B cell (primary cell): ENCODE results near the gene CDC42SE1. TPM values are rescaled to one million over a fixed set of nuclear protein-coding genes. Genes with fewer than 3 reads are reported as not detected.

ENCODE experiments used
- ATAC-seq: fragments of 200-7000 bp; cut with Tn5 transposase; one replicate; pipeline ENCODE4 v1.10.0; 2021; ENCODE audit warnings: low read depth, mild to moderate bottlenecking, moderate number of reproducible peaks, moderate library complexity
- CTCF ChIA-PET: fragments of 350-600 bp; sonication (Branson Sonifier 250); formaldehyde crosslinking; loops from one replicate; lab custom pipeline; 2021; ENCODE audit warnings: antibody characterized with exemption, inconsistent platforms; lab: Charles Lee
- POLR2A ChIA-PET: fragments of 350-600 bp; sonication (Branson Sonifier 250); formaldehyde crosslinking; loops from one replicate; lab custom pipeline; 2021; ENCODE audit warnings: antibody characterized with exemption; lab: Charles Lee
- DNase-seq: peaks from one replicate; pipeline ENCODE4 v3.0.0; 2013
- H2AFZ ChIP-seq: 2 replicates; pipeline ENCODE4 v1.6.1; 2012; ENCODE audit warnings: mild to moderate bottlenecking, low read depth, low read length; ENCODE audit not compliant: insufficient read depth, poor library complexity, severe bottlenecking
- H3K27ac ChIP-seq, 2 donors: 1 replicate in 1 of 2; 2 replicates in 1 of 2; pipeline ENCODE4 v1.5.1; 2012 to 2013; ENCODE audit warnings: low read length in 2 of 2, mild to moderate bottlenecking in 2 of 2, moderate library complexity in 1 of 2
- H3K27me3 ChIP-seq, 4 experiments: fragments of 200-600 bp in 1 of 4; sonication (generic) in 1 of 4; replicated peaks in 1 of 4; 1 replicate in 2 of 4; 2 replicates in 2 of 4; pipeline versions ENCODE4 v1.6.1 to v1.7.0; 2013 to 2016; ENCODE audit warnings: low read length in 3 of 4, mild to moderate bottlenecking in 2 of 4, mixed read lengths in 1 of 4, moderate library complexity in 1 of 4; ENCODE audit not compliant: insufficient read depth in 4 of 4, control insufficient read depth in 3 of 4; ENCODE audit errors: control extremely low read depth in 1 of 4
- H3K36me3 ChIP-seq, 2 experiments: replicated peaks in 1 of 2; 1 replicate in 1 of 2; 2 replicates in 1 of 2; pipeline versions ENCODE4 v1.6.1 to v1.7.1; 2013; ENCODE audit warnings: low read length in 1 of 2; ENCODE audit not compliant: insufficient read depth in 2 of 2, control insufficient read depth in 1 of 2; ENCODE audit errors: control extremely low read depth in 1 of 2, extremely low read depth in 1 of 2
- H3K4me1 ChIP-seq, 2 donors: fragments of 200-600 bp in 1 of 2; sonication (generic) in 1 of 2; 1 replicate in 1 of 2; 2 replicates in 1 of 2; pipeline versions ENCODE4 v1.5.1 to v1.6.1; 2013 to 2017; ENCODE audit warnings: low read length in 2 of 2; ENCODE audit not compliant: control insufficient read depth in 2 of 2, insufficient read depth in 2 of 2
- H3K4me2 ChIP-seq: replicated peaks from 2 replicates; pipeline ENCODE3; 2012; ENCODE audit warnings: mild to moderate bottlenecking, low read depth, low read length; ENCODE audit not compliant: poor library complexity, severe bottlenecking
- H3K4me3 ChIP-seq, 5 experiments: fragments of 200-600 bp in 1 of 5; sonication (generic) in 1 of 5; 1 replicate in 3 of 5; 2 replicates in 2 of 5; pipeline versions ENCODE4 v1.5.1 to v1.7.0; 2011 to 2016; ENCODE audit warnings: low read length in 4 of 5, mild to moderate bottlenecking in 4 of 5, low read depth in 2 of 5, control low read depth in 1 of 5, moderate library complexity in 1 of 5; ENCODE audit not compliant: insufficient read depth in 1 of 5; ENCODE audit errors: control extremely low read depth in 1 of 5, extremely low read depth in 1 of 5
- H3K79me2 ChIP-seq: fragments of 200-600 bp; sonication (generic); one replicate; pipeline ENCODE4 v1.6.0; 2016; ENCODE audit warnings: low read length; ENCODE audit not compliant: control insufficient read depth, insufficient read depth
- H3K9ac ChIP-seq: fragments of 200-600 bp; sonication (generic); 2 replicates; pipeline ENCODE4 v1.6.1; 2017; ENCODE audit warnings: mild to moderate bottlenecking, low read length, moderate library complexity
- H3K9me3 ChIP-seq, 3 donors: one replicate each; pipeline versions ENCODE4 v1.6.1 to v1.7.1; 2013; ENCODE audit warnings: low read length in 2 of 3; ENCODE audit not compliant: control insufficient read depth in 2 of 3, insufficient read depth in 1 of 3; ENCODE audit errors: control extremely low read depth in 1 of 3
- H4K20me1 ChIP-seq: 2 replicates; pipeline ENCODE4 v1.6.0; 2012; ENCODE audit warnings: mild to moderate bottlenecking, low read length; ENCODE audit not compliant: insufficient read depth, control insufficient read depth, poor library complexity, severe bottlenecking
- H3K27ac Mint-ChIP-seq: one replicate; pipeline ENCODE4 v1.8.0; 2021; ENCODE audit warnings: mixed read lengths
- H3K27me3 Mint-ChIP-seq: one replicate; pipeline ENCODE4 v1.8.0; 2021; ENCODE audit warnings: mixed read lengths
- H3K4me1 Mint-ChIP-seq: one replicate; pipeline ENCODE4 v1.8.0; 2021; ENCODE audit warnings: mixed read lengths
- H3K4me3 Mint-ChIP-seq: one replicate; pipeline ENCODE4 v1.8.0; 2021; ENCODE audit warnings: mixed read lengths
- H3K9me3 Mint-ChIP-seq: one replicate; pipeline ENCODE4 v1.8.0; 2022; ENCODE audit warnings: mixed read lengths; ENCODE audit not compliant: insufficient read depth
- EZH2 ChIP-seq: IDR thresholded peaks from 2 replicates; pipeline ENCODE4 v1.6.1; 2012; ENCODE audit warnings: borderline replicate concordance, low read depth, mild to moderate bottlenecking, moderate library complexity, low read length; ENCODE audit not compliant: insufficient read depth, poor library complexity, severe bottlenecking
- WGBS: methylation state at CpG from one replicate; pipeline ENCODE4 v1.1.5; 2013; ENCODE audit warnings: missing lambda C conversion rate; ENCODE audit not compliant: insufficient coverage; 5-methylcytosine and 5-hydroxymethylcytosine counted together
- intact Hi-C: fragments of 100-400 bp; cut with micrococcal nuclease; formaldehyde crosslinking; loops from one replicate; pipeline ENCODE4 v1.10.0; 2022
- polyA plus RNA-seq: library from polyadenylated mRNA; depleted of rRNA; stranded (reverse); fragments of >200 nt; gene quantifications from 2 replicates; pipeline ENCODE4 v1.2.3, GENCODE V29; 2012
- total RNA-seq, 2 donors: library from RNA; stranded (reverse); fragments of 120-200 nt in 1 of 2; gene quantifications; 1 replicate in 1 of 2; 2 replicates in 1 of 2; pipeline versions ENCODE4 v1.2.3 to v1.2.4, GENCODE V29; 2013 to 2022
- TF ChIP-seq, protein P1 (sequence below): fragments of 200-600 bp; IDR thresholded peaks from one replicate; pipeline ENCODE4 v1.8.0; 2022; ENCODE audit warnings: antibody characterized with exemption, mild to moderate bottlenecking

The CDC42SE1 gene
- total and polyA plus RNA-seq, 2 donors (not counting 1 experiment from before 2014, with no cell fraction given) = 238 to 366 TPM

DNA sequence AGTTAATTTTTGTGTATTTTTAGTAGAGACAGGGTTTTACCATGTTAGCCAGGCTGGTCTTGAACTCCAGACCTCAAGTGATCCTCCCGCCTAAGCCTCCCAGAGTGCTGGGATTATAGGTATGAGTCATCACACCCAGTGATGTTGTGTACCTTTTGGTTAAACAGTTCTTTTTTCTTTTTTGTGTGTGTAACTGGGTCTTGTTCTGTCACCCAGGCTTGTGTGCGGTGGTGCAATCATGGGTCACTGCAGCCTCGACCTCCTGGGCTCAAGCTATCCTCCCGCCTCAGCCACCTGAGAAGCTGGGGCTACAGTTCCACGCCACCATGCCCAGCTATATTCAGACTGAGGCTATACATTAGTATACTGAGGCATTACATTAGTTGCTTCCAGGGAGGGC, 48.9 kb upstream of the CDC42SE1 start:
- Mint-ChIP-seq H3K27me3 (no peaks in the 10 kb centered on the region), H3K4me1 (no peaks in the 10 kb centered on the region), H3K9me3 (no peaks in the 10 kb centered on the region), H3K4me3 (no peak overlapping the region), H3K27ac (no peak overlapping the region)
- TF ChIP-seq, protein P1, sequence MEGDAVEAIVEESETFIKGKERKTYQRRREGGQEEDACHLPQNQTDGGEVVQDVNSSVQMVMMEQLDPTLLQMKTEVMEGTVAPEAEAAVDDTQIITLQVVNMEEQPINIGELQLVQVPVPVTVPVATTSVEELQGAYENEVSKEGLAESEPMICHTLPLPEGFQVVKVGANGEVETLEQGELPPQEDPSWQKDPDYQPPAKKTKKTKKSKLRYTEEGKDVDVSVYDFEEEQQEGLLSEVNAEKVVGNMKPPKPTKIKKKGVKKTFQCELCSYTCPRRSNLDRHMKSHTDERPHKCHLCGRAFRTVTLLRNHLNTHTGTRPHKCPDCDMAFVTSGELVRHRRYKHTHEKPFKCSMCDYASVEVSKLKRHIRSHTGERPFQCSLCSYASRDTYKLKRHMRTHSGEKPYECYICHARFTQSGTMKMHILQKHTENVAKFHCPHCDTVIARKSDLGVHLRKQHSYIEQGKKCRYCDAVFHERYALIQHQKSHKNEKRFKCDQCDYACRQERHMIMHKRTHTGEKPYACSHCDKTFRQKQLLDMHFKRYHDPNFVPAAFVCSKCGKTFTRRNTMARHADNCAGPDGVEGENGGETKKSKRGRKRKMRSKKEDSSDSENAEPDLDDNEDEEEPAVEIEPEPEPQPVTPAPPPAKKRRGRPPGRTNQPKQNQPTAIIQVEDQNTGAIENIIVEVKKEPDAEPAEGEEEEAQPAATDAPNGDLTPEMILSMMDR = no peak
- TF ChIP-seq EZH2 = no peak
- intact Hi-C loops = no loop called here
- ChIA-PET CTCF (interaction anchor here (0.6 to 1.6 kb wide), 2 partner anchors 84 to 144 kb away, joined by 3 to 4 read pairs; no protein-coding TSS in a partner anchor), POLR2A (no interaction called here)
- H3K4me2 ChIP-seq = no peak overlapping the region
- H3K79me2 ChIP-seq = no peaks in the 10 kb centered on the region
- H3K9me3 ChIP-seq = no peaks in the 10 kb centered on the region
- H3K4me3 ChIP-seq = no peak overlapping the region
- no peaks in the 10 kb centered on the region for H3K4me1 ChIP-seq
- 100% methylated on average over 1 of the region's 5 CpGs for WGBS
- no peaks in the 10 kb centered on the region for H3K27me3 ChIP-seq
- H3K36me3 ChIP-seq = peaks cover 0 to 18% of the 10 kb centered on the region in 2 experiments
- no peak overlapping the region for H3K9ac ChIP-seq
- no peak overlapping the region for H2AFZ ChIP-seq
- DNase-seq (no peak), ATAC-seq (no peak)
- no peaks in the 10 kb centered on the region for H4K20me1 ChIP-seq
- no peak overlapping the region for H3K27ac ChIP-seq

GRCh38 chr1:151106894-151107293, 47.5 kb upstream of the CDC42SE1 start:
- no peaks in the 10 kb centered on the region for H3K27me3 ChIP-seq
- no peak overlapping the region for H3K4me2 ChIP-seq
- H3K9ac ChIP-seq = no peak overlapping the region
- DNase-seq (no peak), ATAC-seq (no peak)
- no peak overlapping the region for H3K4me3 ChIP-seq
- no peaks in the 10 kb centered on the region for H3K79me2 ChIP-seq
- Mint-ChIP-seq H3K4me1 (no peaks in the 10 kb centered on the region), H3K9me3 (no peaks in the 10 kb centered on the region), H3K27ac (no peak overlapping the region), H3K4me3 (no peak overlapping the region), H3K27me3 (no peaks in the 10 kb centered on the region)
- intact Hi-C loops = no loop called here
- H3K36me3 ChIP-seq = peaks cover 0 to 18% of the 10 kb centered on the region in 2 experiments
- no peak overlapping the region for H3K27ac ChIP-seq
- H4K20me1 ChIP-seq = no peaks in the 10 kb centered on the region
- no peaks in the 10 kb centered on the region for H3K9me3 ChIP-seq
- no peaks in the 10 kb centered on the region for H3K4me1 ChIP-seq
- no CpG with 5 or more reads among the region's 2 CpGs for WGBS
- CTCF ChIA-PET = interaction anchor here (0.7 to 1.1 kb wide), 2 partner anchors 162 to 235 kb away, joined by 3 read pairs; no protein-coding TSS in a partner anchor
- POLR2A ChIA-PET = no interaction called here
- no peak overlapping the region for H2AFZ ChIP-seq
- TF ChIP-seq, protein P1 = no peak
- no peak for TF ChIP-seq EZH2
